Stimulated activated CD8-positive, alpha-beta memory T cell treated with anti-CD3 and anti-CD28 coated beads, Interleukin-12 subunit alpha, Interleukin-12 subunit beta, amount 100 ng/mL, for 24 hours (primary cell): ENCODE measurements around the gene MAPK12.

Experiments
- DNase-seq: peaks from one replicate; pipeline ENCODE4 v3.0.0-alpha.2; 2020; ENCODE audit errors: extremely low read depth

MAPK12 gene

GRCh38 chr22:50252082-50253045, 9.1 kb downstream of the MAPK12 start:
- no peak for DNase-seq

GRCh38 chr22:50251477-50252081, 9.9 kb downstream of the MAPK12 start:
- DNase-seq: no peak

GRCh38 chr22:50250555-50251476, 10.7 kb downstream of the MAPK12 start, which contains the start of gene HDAC10:
Gene HDAC10, minus strand, starts transcription at chr22:50251265. Its CDS starts 233 bp downstream, at chr22:50251032.
- peak; percentile 70 for DNase-seq

GRCh38 chr22:50250249-50250554, 11.3 kb downstream of the MAPK12 start:
- no peak for DNase-seq

- no peak for DNase-seq
These were observed 11.9 kb downstream of the MAPK12 start for GRCh38 chr22:50249341-50250248.

GRCh38 chr22:50248196-50249081, 13.0 kb downstream of the MAPK12 start:
- no peak for DNase-seq

- no peak for DNase-seq
These were observed 13.7 kb downstream of the MAPK12 start for GRCh38 chr22:50247748-50248147.

GRCh38 chr22:50246242-50247175, 15.0 kb downstream of the MAPK12 start:
- DNase-seq: no peak

- no peak for DNase-seq
These were observed 16.0 kb downstream of the MAPK12 start for GRCh38 chr22:50245214-50246072.

GRCh38 chr22:50244420-50245213, 16.9 kb downstream of the MAPK12 start, which contains the start of gene TUBGCP6:
Gene TUBGCP6, minus strand, starts transcription at chr22:50245023. Its CDS starts 564 bp downstream, at chr22:50244459.
- peak; percentile 86 for DNase-seq

GRCh38 chr22:50243685-50244419, 17.6 kb downstream of the MAPK12 start:
- DNase-seq: no peak

GRCh38 chr22:50242406-50242949, 19.0 kb downstream of the MAPK12 start:
- no peak for DNase-seq

- DNase-seq: no peak
These were observed 22.7 kb downstream of the MAPK12 start for GRCh38 chr22:50238755-50239154.

- DNase-seq: no peak
These were observed 24.6 kb downstream of the MAPK12 start for GRCh38 chr22:50236731-50237409.

GRCh38 chr22:50233223-50233622, 28.3 kb downstream of the MAPK12 start:
- DNase-seq: no peak
